HG03025 (cell line): ENCODE results near the gene KLHDC10.
A peak's percentile ranks its signal among the peaks of the same experiment; 100 is the strongest.
"Not testable (repeated sequence)": the region's sequence is repeated elsewhere in the genome, so short reads cannot be mapped to it uniquely, and the experiment has no call there.

Experiments
- ATAC-seq: cut with Tn5 transposase; IDR thresholded peaks from one replicate; pipeline ENCODE4 v1.9.1; 2021; ENCODE audit warnings: mild to moderate bottlenecking, moderate library complexity; ENCODE audit not compliant: unreplicated experiment, low FRiP score

The KLHDC10 gene

DNA sequence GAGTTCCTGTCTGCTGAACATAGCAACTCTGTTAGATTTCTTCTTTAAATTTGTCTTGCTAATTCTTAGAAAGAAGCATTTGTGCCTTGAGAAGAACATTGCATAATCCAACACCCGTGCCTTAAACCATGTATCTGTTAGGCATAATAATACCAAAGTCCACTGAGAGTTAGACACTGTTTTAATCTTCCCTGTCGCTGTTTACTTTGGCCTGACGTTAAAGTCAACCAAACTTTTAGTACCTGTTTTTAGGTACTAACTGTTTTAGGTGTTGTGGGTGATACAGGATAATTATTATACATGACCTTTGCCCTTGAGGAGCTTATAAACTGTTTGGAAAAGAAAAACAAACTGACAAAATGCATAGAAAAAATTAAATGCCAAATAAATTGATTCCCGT is 43.6 kb downstream of the KLHDC10 start:
- ATAC-seq, result no peak

DNA sequence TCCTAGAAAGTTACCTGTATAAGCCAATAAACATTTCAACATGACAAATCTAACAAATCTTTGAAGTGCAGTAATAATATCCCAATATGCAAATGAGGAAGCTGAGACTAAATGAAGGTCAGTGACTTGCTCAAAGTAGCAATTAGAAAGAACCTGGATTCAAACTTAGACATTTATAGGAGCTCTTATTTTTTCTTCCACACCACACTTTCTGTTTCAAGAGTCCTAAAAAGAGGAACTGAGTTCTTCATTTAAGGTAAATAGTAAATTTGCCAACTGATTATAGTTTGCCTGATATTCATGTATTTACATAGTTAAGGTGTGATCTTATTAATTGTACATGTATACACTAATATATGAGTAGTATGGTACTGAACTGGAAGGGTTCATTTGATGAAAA is 44.0 kb downstream of the KLHDC10 start:
- peak; percentile 56 for ATAC-seq

DNA sequence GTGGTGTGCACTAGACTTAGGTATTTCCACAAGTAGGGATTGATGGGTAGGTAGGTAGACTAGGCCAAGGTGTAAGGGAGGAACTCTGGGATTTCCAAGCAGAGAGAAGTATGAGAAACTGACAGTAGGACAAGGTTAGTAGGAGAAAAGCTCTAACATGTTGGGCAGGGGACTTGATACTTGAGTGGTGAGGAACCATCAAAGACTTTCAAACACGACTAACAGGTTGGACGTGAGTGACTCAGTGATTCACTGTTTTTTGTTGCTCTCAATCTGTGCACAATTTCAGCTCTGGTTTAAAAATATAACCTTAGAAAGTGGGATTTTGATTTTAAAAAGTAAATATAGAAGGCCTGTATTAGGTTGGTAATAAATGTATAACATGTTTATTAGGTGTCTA is 44.4 kb downstream of the KLHDC10 start:
- ATAC-seq, result no peak

DNA sequence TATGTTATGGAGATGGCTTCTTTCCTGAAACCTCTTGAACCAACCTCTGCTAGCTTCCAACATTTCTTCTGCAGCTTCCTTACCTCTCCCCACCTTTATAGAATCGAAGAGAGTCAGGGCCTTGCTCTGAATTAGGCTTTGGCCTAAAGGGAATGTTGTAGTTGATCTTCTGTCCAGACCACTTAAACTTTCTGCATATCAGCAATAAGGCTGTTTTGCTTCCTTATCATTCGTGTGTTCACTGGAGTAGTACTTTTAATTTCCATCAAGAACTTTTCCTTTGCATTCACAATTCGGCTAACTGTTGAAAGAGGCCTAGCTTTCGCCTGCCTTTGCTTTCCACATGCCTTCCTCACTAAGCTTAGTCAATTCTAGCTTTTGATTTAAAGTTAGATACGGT is 48.0 kb downstream of the KLHDC10 start:
- ATAC-seq, result no peak

DNA sequence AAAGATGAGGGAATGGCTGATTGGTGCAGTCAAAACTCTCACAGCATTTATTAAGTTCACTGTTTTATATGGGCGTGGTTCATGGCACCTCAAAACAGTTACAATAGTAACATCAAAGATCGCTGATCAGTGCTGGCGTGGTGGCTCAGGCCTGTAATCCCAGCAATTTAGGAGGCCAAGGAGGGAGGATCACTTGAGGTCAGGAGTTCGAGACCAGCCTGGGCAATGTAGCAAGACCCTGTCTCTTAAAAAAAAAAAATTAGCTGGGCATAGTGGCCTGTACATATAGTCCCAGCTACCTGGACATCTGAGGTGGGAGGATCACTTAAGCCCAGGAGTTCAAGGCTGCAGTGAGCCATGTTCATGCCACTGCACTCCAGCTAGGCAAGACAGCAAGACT is 48.5 kb downstream of the KLHDC10 start:
- ATAC-seq, result no peak

DNA sequence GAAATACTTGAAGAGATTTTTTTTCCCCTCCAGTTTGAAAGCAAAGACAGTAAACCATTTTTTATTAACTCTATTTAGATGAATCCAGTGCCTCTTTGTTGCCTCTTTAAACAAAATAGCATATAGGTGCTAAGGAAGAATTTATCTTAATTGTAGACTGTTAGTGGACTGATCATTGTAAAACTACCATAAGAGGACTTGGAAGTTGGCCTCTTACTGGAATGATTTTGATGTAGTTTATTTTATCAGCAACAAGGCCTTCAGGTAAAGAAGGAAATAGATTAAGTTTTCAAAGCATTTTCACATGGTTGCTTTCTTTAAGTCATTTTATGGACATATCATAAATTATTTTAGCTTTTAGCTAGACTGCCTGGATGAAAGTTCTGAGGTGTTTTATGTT is 53.2 kb downstream of the KLHDC10 start:
- ATAC-seq, result no peak

DNA sequence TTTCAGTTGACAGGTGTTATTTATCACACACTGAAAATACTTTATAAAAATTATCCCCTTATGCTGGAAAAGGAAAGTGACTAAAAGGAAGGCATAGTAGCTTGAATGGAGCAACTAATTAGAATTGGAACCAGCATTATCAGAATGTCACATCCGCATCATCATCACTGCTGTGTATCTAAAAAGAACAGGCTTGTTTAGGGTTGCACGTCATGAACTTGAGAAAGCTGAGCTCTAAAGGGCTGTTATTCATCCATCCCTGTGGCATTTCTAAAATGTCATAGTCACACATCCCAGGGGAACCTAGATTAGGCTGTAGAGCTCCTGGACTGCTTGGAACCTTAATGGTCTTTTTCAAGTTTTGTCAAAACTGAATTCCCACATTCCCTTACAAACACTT is 54.4 kb downstream of the KLHDC10 start:
- ATAC-seq, result no peak

DNA sequence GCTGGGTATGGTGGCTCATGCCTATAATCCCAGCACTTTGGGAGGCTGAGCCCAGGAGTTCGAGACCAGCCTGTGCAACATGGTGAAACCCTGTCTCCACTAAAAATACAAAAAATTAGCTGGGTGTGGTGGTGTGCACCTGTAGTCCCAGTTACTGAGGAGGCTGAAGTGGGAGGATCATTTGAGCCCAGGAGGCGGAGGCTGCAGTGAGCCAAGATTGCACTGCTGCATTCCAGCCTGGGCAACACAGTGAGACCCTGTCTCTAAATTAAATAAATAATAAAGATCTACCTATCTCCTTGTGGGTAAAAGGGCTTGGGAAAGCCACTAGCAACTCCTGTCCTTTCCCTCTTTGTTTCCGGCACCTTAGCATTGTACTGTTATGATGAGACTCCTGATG is 56.5 kb downstream of the KLHDC10 start:
- ATAC-seq, result not testable (repeated sequence)

DNA sequence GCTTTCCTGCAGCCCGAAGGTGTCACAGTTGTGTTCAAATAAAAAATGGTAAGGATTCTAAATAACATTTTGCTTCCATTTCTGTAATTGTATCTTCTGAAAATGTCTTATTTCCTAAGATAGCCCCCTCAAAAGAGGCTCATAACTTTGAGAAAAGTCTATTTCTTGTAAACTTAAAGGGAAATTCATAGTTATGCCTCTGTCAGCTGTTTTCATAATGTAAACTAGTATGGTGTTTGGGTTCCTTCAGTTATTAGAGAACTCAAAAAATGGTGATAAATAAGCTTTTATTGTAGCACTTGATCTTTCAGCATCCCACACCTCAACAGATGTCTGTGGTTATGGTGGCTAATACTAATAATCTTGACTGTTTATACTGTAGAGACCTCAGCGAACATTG is 57.1 kb downstream of the KLHDC10 start:
- no peak for ATAC-seq

DNA sequence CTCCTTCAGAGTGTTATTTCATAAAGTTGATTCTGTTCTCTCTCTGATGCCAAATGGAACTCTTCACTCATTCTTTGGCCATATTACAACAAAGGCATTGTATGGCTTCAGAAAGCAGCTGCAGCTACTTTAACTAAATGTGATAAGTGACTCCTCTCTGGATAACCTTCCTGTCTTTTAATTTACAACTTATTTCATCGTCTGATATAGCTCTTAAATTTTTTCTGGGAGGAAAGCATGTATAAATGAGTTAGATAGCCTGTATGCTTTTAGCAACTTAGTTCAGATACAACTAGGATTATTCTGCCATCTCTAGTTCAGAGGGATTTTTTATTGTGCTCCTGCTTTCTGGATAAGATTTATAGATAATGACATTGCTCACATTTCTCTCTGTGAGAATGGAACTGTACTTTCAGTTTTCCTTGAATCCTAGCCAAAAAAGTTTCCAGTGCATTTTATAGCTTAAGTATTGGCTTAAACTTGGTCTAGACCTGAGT is 57.5 kb downstream of the KLHDC10 start:
- no peak for ATAC-seq

DNA sequence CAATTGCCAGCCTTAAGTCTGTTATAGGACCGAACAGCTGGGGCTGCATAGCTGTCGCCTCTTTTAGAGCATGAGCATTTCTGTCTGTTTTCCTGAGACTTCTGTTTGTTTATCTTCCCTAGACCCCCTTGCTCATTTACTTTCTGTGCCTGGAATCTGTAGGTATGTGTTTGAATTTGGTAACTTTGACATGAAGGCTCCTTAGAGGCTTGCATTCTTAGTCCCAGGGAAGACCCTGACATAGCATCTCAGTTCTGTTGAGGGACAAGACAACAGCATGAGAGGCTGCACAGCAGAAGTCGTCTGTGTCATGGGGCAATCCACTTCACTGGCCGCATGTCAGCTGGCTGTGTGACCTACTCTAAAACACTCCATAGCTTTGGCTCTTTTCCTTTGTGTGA is 58.7 kb downstream of the KLHDC10 start:
- ATAC-seq, result no peak

DNA sequence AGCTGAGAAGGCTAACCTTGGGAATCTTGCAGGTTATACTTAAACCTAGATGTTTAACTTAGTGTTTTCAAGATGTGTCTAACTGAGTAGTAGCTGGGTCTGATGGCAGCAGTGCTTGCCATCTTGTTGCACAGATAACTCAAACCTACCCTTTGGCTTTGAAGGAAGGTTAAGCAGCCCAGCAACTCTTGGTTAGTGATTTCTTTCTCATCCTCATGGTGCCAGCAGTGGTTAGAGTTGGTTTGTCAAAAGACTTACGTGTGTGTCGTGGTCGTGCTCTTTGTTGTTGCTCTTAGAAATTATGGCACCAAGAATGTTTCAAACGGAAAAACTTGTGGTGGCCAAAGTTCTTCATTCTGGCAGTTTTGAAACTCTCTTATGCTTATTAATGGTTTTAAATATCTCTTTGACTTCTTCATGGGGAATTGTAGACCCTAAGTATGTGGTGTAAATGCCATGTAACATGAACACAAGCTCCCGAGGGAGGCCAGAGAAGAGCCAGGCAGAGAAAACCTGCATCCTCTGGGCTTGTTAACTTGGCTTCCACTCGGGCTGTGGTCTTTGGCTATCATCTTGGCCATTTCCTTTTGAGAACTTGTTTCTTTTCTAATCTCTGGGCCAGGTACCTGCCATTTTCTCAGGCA is 61.0 kb downstream of the KLHDC10 start:
- no peak for ATAC-seq

DNA sequence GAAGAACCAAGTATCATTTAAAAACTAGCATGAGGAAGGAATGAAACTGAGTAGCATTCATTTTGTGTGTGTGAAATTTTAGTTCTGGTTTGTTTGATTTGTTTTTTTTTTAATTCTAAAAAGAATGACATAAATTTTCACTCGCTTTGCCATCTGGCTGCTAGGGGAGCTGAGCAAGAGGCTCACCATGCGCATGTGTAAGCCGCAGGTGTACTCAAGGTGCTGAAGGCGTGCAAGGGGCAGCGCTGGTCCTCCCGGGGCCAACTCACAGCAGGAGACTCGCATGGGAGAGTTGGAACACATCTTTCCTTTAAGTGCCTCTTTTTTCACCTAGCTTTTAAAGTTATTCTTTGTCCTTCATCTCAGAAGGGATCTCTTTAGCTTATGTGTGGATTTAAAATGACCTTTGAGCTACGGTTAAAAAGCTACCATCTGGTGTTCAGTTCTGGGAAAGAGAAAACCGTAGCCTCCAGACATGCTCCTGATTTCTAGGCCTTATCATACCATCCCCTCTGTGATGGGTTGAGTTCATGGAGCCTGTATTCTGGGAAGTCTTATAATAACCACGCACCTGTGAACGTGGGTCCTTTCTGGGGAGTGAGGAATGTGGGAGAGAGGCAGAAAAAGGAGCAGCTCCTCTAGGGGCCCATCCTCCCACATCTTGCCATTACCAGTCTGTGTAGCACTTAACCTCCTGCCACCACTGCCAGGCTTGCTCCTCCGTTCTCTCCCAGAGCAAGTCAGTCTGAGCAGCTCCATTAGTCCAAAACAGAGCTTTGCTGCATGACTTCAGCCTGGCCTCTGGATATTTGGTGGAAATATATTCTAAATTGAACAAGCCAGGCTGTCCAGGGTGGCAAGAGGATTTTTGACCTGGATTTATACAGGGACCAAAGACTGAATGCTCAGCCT is 61.9 kb downstream of the KLHDC10 start:
- ATAC-seq, result no peak

DNA sequence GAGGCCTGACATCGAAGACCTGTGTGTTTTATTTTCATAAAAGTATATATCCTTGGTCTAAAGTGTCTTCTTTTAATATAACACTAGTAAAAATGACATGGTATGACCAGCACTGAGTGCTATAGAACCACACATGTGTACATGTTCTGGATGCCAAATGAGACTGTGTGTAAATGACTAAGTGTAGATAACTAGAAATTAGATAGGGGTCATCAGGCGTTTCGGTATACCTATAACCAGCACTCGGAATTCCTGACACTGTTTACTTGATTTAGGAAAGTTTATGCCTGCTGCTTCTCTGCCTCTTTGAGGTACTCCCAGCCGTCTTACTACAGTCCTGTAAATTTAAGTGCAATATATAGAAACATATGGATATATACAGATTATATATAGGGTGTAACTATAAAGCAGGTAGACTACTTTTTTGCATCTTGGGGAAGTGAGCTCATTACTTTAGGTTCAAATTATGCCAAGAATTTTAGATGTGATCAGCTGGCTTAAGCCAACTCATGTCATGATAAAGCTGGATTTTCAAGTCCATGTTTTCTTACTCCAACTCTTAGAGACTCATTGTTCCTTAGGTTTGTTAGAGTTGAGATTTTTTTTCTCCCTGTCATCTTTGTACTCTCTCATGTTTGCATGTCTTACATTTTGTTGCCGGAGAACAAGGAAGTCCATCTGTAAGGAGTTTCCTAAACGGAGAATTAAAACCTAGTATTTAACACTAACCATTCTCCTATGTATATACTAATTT is 62.9 kb downstream of the KLHDC10 start:
- no peak for ATAC-seq

DNA sequence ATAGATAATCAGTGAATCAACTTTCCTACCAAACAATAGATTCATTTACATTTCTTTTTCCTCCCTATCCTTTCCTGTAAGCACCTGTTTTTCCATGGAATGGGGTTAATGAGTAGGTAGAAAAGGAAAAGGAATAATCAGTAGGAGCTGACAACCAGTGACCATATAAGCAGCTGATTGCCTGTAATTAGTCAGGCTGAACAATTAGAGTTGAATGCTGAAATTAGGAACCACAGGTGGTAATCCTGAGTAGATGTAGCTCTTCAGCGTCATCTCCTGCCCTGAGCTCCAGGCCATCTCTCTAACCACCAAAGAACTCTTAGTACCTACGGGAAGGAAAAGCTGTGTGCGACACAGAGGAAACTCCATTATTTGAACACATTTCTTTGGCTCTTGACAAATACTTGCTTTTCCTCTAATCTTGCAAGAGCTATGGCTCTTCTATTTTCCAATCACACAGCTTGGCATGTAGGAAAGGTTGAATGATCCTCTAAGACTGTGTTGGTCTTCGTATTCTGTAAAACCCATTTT is 63.8 kb downstream of the KLHDC10 start:
- no peak for ATAC-seq

DNA sequence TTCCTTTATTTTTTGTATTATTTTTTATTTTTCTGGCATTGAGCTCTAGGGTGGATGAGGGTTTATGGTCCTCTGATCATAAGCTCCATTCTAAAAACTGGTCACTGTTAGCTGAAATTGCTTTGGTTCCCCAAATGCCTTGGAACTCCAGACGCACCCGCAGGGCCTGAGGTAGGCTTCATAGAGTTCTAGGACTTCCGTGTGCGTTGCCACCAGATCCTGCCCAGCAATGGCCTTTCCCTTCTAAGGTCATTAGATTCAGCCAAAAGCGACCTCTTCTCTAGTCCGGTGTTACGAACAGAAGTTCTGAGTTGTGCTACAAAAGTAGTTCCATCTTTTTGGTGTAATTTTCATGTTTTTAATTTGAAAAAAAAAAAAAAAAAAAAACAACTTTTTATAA is 64.4 kb downstream of the KLHDC10 start:
- no peak for ATAC-seq

DNA sequence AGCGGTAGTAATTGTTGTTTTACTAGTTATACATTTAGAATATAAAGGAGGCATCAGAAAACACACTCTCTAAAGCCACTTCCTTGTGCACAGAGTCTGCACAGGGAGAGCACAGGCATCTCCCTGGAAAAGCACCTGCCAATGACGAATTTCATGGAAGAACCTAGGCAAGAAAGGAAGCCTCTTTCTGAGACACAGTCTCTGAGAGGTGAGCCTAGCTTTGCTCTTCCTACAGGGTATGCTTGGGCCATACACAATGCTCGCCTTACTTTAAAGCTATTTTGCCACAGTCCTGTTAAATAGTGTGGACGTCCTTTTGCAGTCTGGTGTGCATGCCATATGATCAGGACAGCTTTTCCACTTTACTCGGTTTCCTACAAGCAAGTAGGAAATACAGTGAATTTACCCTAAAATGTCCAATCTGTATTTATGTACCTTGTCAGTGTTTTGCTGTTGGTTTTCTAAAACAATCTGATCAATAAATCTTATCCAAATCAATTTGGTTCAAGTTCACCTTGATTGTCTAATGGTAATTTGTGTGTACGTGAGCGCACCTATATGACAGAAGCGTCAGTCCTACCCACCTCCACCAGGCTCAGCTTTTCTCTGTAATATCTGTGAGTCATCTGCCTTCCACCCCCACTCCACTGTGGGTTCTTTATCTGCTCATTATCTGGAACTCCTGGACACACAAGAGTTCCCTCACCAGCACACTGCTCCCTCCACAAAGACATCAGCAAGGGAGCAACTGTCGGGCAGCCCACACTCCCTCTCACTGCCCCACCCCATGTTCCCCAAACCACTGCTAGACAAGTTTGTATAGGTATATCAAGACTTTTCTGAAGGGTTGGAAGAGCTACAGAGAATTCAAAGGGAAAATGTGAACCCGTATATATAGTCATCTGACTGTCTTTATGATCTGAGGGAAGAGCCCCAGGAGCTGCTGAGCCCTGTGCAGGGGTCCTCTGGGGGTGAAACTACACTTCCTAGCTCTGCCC is 65.2 kb downstream of the KLHDC10 start:
- no peak for ATAC-seq

DNA sequence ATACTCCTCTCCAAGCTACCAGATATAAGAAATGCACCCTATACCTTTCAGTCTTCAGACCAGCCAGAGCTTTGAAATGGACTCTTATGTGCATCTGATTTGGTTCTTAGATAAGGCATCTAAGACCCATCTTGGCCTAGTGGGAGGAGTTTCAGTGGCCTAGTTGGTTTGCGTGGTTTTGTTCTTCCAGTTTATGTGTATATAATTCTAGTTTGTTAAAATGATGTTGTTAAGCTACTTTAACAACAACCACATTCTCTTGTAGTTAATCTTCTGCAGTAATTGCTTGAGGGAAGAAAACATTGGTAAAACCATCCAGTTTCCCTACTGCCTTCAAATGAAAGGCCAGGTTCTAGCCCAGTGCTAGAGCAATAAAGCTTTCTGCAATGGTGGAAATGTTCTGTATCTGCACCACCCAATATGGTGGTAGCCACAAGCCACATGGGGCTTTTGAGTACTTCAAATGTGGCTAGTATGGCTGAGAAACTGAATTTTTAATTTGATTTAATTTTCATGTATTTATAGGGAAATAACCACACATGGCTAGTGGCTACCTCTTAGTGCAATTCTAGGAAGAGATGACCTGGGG is 66.3 kb downstream of the KLHDC10 start:
- ATAC-seq, result no peak

DNA sequence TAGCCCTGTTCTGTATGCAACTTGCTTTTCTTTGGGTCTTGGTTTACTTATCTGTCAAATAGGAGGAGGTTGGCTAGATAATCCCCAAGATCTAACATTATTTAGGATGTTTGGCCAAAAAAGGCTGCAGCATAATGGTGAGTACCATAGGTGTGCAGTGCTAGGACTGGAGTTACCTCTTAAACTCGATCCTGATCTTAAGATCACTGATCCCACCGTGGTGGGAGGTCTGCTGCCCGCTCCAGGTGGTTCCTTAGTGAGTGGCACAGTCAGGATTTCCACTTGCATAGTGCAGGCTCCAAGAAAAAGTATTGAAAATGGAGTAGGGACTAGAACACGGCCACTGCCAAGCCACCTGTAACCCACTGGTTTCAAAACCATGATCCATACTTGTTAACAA is 66.9 kb downstream of the KLHDC10 start:
- ATAC-seq, result no peak
